AG04449 (cell line): ENCODE measurements around the gene CDIP1.

Source experiments
- CTCF ChIA-PET: fragments of 350-600 bp; formaldehyde crosslinking; extraction: SDS; loops from one replicate; lab custom pipeline; 2021; ENCODE audit warnings: antibody characterized with exemption; lab: Yijun Ruan, JAX
- POLR2A ChIA-PET: fragments of 400-600, 350-600 bp; formaldehyde crosslinking; extraction: SDS; loops from one replicate; lab custom pipeline; 2020; ENCODE audit warnings: antibody characterized with exemption, inconsistent platforms; lab: Yijun Ruan, JAX
- DNase-seq: peaks from one replicate; pipeline ENCODE4 v3.0.0-alpha.2; 2010; ENCODE audit warnings: low read depth, low spot score
- H3K4me3 ChIP-seq: 2 replicates; pipeline ENCODE4 v1.5.1; 2011; ENCODE audit warnings: low read depth, mild to moderate bottlenecking, control low read depth, low read length
- CTCF ChIP-seq: IDR thresholded peaks from one replicate; pipeline ENCODE4 v1.5.1; 2011; ENCODE audit warnings: mild to moderate bottlenecking, moderate library complexity, low read length, control low read depth, inconsistent platforms; ENCODE audit not compliant: insufficient read depth; ENCODE audit errors: missing control alignments

The CDIP1 gene

GRCh38 chr16:4566144-4566543 lies 27.6 kb upstream of the CDIP1 start:
- ChIA-PET POLR2A (no interaction called here), CTCF (interaction anchor here (1.9 kb wide), 1 partner anchor 20 kb away, joined by 7 read pairs; no protein-coding TSS in a partner anchor)
- no peak for TF ChIP-seq CTCF
- DNase-seq, result no peak
- H3K4me3 ChIP-seq, result no peak overlapping the region

- no peak overlapping the region for H3K4me3 ChIP-seq
- POLR2A ChIA-PET, result no interaction called here
- no peak for DNase-seq
- TF ChIP-seq CTCF, result no peak
- CTCF ChIA-PET, result interaction anchor here (1.9 kb wide), 1 partner anchor 21 kb away, joined by 7 read pairs; no protein-coding TSS in a partner anchor
Observed at GRCh38 chr16:4564661-4565267, 26.2 kb upstream of the CDIP1 start.

- TF ChIP-seq CTCF, result no peak
Observed at GRCh38 chr16:4561596-4561995, 23.0 kb upstream of the CDIP1 start.

GRCh38 chr16:4557973-4558372 lies 19.4 kb upstream of the CDIP1 start:
- TF ChIP-seq CTCF, result no peak
- CTCF ChIA-PET, result interaction anchor here (2.5 kb wide), 1 partner anchor 10 kb away, joined by 14 read pairs; no protein-coding TSS in a partner anchor
- DNase-seq, result no peak
- POLR2A ChIA-PET, result no interaction called here
- H3K4me3 ChIP-seq, result no peak overlapping the region

More at GRCh38 chr16:4561596-4561995, 23.0 kb upstream of the CDIP1 start:
- no peak overlapping the region for H3K4me3 ChIP-seq
- DNase-seq, result no peak
- CTCF ChIA-PET, result interaction anchor here (3.1 to 3.9 kb wide), 3 partner anchors 10 to 25 kb away, joined by 17 to 23 read pairs (median 20); no protein-coding TSS in a partner anchor
- POLR2A ChIA-PET, result no interaction called here

- no peak for DNase-seq
- H3K4me3 ChIP-seq, result no peak overlapping the region
- POLR2A ChIA-PET, result no interaction called here
- no peak for TF ChIP-seq CTCF
- CTCF ChIA-PET, result interaction anchor here (0.9 to 1.9 kb wide), 8 partner anchors 8 to 67 kb away, joined by 3 to 11 read pairs (median 4); partner anchors contain the start of gene CDIP1
Observed at GRCh38 chr16:4556580-4556979, 18.0 kb upstream of the CDIP1 start.

- ChIA-PET CTCF (interaction anchor here (0.9 to 1.9 kb wide), 9 partner anchors 8 to 68 kb away, joined by 3 to 11 read pairs (median 4); partner anchors contain the start of gene CDIP1), POLR2A (no interaction called here)
- DNase-seq, result no peak
- no peak for TF ChIP-seq CTCF
- no peak within 1 kb of the TSS for H3K4me3 ChIP-seq
Observed at GRCh38 chr16:4556112-4556511, 17.5 kb upstream of the CDIP1 start, which contains the start of gene C16orf96. TSS of gene C16orf96 (plus strand) at chr16:4556340. CDS start at chr16:4556490, 150 bp downstream.
